HG03095 (cell line): ENCODE measurements around the gene CXCL10.

Source experiments
- ATAC-seq: cut with Tn5 transposase; IDR thresholded peaks from one replicate; pipeline ENCODE4 v1.9.1; 2021; ENCODE audit warnings: moderate library complexity; ENCODE audit not compliant: unreplicated experiment

The CXCL10 gene

GRCh38 chr4:75997081-75997480, 26.2 kb downstream of the CXCL10 start:
- ATAC-seq, result no peak

GRCh38 chr4:75995727-75996126, 27.6 kb downstream of the CXCL10 start:
- no peak for ATAC-seq

DNA sequence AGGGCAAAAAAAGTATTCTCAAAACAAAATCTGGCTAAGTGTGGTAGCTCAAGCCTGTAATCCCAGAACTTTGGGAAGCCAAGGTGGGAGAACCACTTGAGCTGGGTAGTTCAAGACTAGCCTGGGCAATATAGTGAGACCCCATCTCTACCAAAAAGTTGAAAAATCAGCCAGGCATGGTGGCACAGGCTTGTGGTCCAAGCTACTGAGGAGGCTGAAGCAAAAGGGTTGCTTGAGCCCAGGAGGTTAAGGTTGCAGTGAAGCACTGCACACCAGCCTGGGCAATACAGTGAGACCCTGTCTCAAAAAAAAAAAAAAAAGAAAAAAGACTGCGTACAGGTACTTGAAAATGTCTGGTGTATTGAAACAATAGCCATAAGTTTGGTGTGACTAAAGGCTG, 30.8 kb downstream of the CXCL10 start:
- ATAC-seq, result no peak

GRCh38 chr4:75989846-75990528, 33.3 kb downstream of the CXCL10 start:
- ATAC-seq, result no peak

- ATAC-seq, result no peak
Measured at GRCh38 chr4:75985116-75985515, 38.2 kb downstream of the CXCL10 start.

GRCh38 chr4:75980576-75980975, 42.7 kb downstream of the CXCL10 start:
- ATAC-seq, result no peak

DNA sequence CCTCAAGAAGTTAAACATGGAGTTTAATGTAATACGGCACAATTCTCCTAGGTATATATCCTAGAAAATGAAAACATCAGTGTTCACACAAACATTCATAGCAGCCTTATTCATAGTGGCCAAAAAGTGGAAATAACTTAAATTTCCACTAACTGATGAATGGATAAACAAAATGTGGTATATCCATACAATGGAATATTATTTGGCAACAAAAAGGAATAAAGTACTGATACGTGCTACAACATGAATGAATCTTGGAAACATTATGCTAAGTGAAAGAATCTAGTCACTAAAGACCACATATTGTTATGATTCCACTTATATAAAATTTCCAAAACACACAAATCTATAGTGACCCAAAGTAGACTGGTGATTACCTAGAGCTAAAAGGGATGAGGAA, 47.1 kb downstream of the CXCL10 start:
- no peak for ATAC-seq

- ATAC-seq, result no peak
Measured at GRCh38 chr4:75973766-75974165, 49.5 kb downstream of the CXCL10 start.
